ENCODE data around the gene BTBD6. TPM values are rescaled to one million over a fixed set of nuclear protein-coding genes. Genes with fewer than 3 reads are reported as not detected.

The BTBD6 gene
- total RNA-seq, 1 donor from 2014 or later: 31.9 TPM

GRCh38 chr14:105208738-105209075 is 39.6 kb upstream of the BTBD6 start:
- no peak for DNase-seq (ENCODE audit: low spot score, unreplicated experiment)
- no peaks in the 10 kb centered on the region for H3K4me1 Mint-ChIP-seq (ENCODE audit: low read depth)
- TF ChIP-seq CTCF (IDR thresholded peaks at IDR 0.05; ENCODE audit: unreplicated experiment): no peak
- H3K36me3 Mint-ChIP-seq (ENCODE audit: insufficient read depth): no peaks in the 10 kb centered on the region
- no peak overlapping the region for H3K4me3 Mint-ChIP-seq (ENCODE audit: low read depth)
- no peak overlapping the region for H3K27ac Mint-ChIP-seq
- no peaks in the 10 kb centered on the region for H3K9me3 Mint-ChIP-seq (ENCODE audit: low read depth)
- H3K27me3 Mint-ChIP-seq: no peaks in the 10 kb centered on the region

GRCh38 chr14:105209091-105209490 is 39.2 kb upstream of the BTBD6 start:
- Mint-ChIP-seq H3K4me3 (ENCODE audit: low read depth) (no peak overlapping the region), H3K27ac (no peak overlapping the region), H3K36me3 (ENCODE audit: insufficient read depth) (no peaks in the 10 kb centered on the region), H3K9me3 (ENCODE audit: low read depth) (no peaks in the 10 kb centered on the region), H3K27me3 (no peaks in the 10 kb centered on the region), H3K4me1 (ENCODE audit: low read depth) (no peaks in the 10 kb centered on the region)
- no peak for TF ChIP-seq CTCF (IDR thresholded peaks at IDR 0.05; ENCODE audit: unreplicated experiment)
- no peak for DNase-seq (ENCODE audit: low spot score, unreplicated experiment)

- TF ChIP-seq CTCF (IDR thresholded peaks at IDR 0.05; ENCODE audit: unreplicated experiment): no peak
- Mint-ChIP-seq H3K27me3 (no peaks in the 10 kb centered on the region), H3K27ac (no peak overlapping the region), H3K9me3 (ENCODE audit: low read depth) (no peaks in the 10 kb centered on the region), H3K4me1 (ENCODE audit: low read depth) (no peaks in the 10 kb centered on the region), H3K36me3 (ENCODE audit: insufficient read depth) (no peaks in the 10 kb centered on the region), H3K4me3 (ENCODE audit: low read depth) (no peak overlapping the region)
- no peak for DNase-seq (ENCODE audit: low spot score, unreplicated experiment)
Observed at GRCh38 chr14:105209646-105210045, 38.7 kb upstream of the BTBD6 start.

- H3K27me3 Mint-ChIP-seq: no peaks in the 10 kb centered on the region
- DNase-seq (ENCODE audit: low spot score, unreplicated experiment): no peak
- H3K9me3 Mint-ChIP-seq (ENCODE audit: low read depth): no peaks in the 10 kb centered on the region
- no peak overlapping the region for H3K4me3 Mint-ChIP-seq (ENCODE audit: low read depth)
- no peak for TF ChIP-seq CTCF (IDR thresholded peaks at IDR 0.05; ENCODE audit: unreplicated experiment)
- no peaks in the 10 kb centered on the region for H3K4me1 Mint-ChIP-seq (ENCODE audit: low read depth)
- H3K36me3 Mint-ChIP-seq (ENCODE audit: insufficient read depth): peaks cover 1% of the 10 kb centered on the region
- no peak overlapping the region for H3K27ac Mint-ChIP-seq
Observed at GRCh38 chr14:105210266-105211025, 37.9 kb upstream of the BTBD6 start.

- Mint-ChIP-seq H3K27me3 (no peaks in the 10 kb centered on the region), H3K36me3 (ENCODE audit: insufficient read depth) (peaks cover 4% of the 10 kb centered on the region), H3K27ac (no peak overlapping the region), H3K9me3 (ENCODE audit: low read depth) (no peaks in the 10 kb centered on the region), H3K4me1 (ENCODE audit: low read depth) (no peaks in the 10 kb centered on the region), H3K4me3 (ENCODE audit: low read depth) (no peak overlapping the region)
- no peak for TF ChIP-seq CTCF (IDR thresholded peaks at IDR 0.05; ENCODE audit: unreplicated experiment)
- no peak for DNase-seq (ENCODE audit: low spot score, unreplicated experiment)
Observed at GRCh38 chr14:105211086-105211757, 37.1 kb upstream of the BTBD6 start.

All from progenitor cell of endocrine pancreas (in vitro differentiated cells).